C1 segment of cervical spinal cord (tissue), 14 donors: Measurements from ENCODE around the gene TUFT1.
"Not testable (repeated sequence)": the region's sequence is repeated elsewhere in the genome, so short reads cannot be mapped to it uniquely, and the experiment has no call there.

Source experiments
- DNase-seq, 14 donors: peaks; one replicate each; lab custom pipeline; 2025; lab: John Stamatoyannopoulos, UW

The TUFT1 gene

DNA sequence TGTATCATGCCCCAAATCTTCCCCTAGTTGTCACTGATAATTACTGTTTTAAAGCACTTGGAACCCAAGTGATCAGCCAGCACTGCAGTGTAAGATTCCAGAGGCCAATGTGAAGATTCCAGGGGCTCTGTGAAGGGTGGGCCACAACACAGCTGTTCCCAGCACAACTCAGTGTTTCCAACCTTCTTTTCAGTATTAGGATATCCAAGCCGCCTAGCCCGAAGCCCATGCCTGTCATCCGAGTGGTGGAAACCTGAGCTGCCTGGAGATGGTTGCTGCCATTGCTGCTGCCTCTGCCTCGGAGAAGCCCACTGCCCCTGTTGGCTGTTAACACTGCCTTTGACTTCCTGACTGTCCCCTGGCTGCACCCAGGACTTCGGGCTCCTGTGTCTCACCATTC, 41.3 kb downstream of the TUFT1 start:
- no peak for DNase-seq

GRCh38 chr1:151581921-151582320, 41.8 kb downstream of the TUFT1 start:
- no peak for DNase-seq

DNA sequence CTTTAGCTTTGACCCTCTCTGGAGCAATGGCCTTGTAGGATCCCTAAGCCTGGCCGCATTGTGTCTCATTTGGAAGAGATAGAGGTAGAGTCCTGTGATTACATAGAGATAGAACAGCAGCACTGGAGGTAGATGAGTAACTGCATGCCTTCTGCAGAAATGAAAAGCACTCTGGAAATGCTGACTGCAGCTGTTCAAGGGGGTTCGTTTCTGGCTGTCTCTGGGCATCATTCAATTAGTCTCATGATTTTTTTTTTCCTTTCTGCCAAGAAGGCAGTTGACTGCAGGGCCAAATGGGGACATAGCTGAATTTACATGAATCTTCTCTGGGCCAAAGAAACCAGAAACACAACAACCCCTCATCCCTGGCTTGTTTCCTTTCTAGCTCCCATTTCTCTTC, 43.7 kb downstream of the TUFT1 start:
- DNase-seq, result no peak

- peak in 1 of 14 donors; percentile 2 for DNase-seq
These were observed 44.2 kb downstream of the TUFT1 start for GRCh38 chr1:151584278-151584677.

DNA sequence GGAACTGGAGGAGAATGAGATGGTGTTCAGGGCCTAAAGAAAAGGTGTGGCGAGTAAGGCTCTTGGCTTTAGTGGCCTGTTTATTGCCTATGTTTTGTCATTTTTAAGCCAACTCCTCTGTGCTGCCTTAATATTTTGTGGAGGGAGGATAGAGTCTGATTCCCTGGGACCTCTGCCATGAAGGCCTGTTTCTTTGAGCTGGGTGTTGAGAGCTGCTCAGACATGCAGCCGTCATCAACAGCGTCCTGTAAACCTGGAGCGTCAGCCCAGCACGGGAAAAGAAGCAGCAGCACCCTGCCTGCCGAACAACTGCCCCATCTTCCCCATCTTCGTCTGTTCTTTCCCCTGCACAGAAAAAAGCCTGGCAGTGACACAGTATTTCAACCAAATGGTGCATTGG, 44.7 kb downstream of the TUFT1 start:
- DNase-seq, result no peak

- no peak for DNase-seq
These were observed 45.5 kb downstream of the TUFT1 start for GRCh38 chr1:151585622-151586021.

DNA sequence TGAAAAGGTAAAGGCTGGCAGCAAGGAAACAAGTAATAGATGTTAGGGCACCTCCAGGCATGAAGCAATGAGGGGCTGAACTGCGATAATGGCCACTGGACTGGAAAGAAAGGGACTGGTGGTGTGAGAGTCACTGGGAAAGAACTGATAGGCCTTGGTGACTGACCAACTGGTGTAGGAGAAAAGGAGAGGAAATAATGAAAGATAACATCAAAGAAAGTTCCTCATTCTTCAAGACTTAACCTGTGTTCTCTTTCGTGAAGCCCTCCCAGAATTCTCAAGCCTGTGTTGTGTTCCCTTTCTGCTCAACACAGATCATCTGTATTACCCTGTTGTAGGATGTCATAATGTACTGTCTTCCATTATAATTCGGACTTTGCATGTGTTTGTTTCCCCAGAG, 50.9 kb downstream of the TUFT1 start:
- DNase-seq, result no peak

GRCh38 chr1:151593730-151594129, 53.6 kb downstream of the TUFT1 start:
- DNase-seq, result peak in 1 of 14 donors; percentile 8

GRCh38 chr1:151594143-151594625, 54.1 kb downstream of the TUFT1 start:
- DNase-seq, result peak in 9 of 14 donors; percentile 3 to 50 (median 22)

- no peak for DNase-seq
These were observed 56.3 kb downstream of the TUFT1 start for GRCh38 chr1:151596166-151596953.

DNA sequence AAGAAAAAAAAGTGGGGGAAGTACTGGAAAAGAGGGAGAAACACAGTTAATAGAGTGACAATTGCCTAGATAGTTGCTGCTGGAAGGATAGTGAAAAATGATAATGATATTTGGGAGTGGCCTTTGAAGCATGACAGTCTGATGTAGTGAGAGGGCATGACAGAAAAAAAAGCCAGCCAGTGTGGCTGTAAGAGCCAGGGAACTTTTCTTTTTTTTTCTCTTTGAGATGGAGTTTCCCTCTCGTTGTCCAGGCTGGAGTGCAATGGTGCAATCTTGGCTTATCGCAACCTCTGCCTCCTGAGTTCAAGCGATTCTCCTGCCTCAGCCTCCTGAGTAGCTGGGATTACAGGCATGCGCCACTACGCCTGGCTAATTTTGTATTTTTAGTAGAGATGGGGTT, 62.4 kb downstream of the TUFT1 start:
- DNase-seq, result not testable (repeated sequence)

- no peak for DNase-seq
These were observed 64.2 kb downstream of the TUFT1 start for GRCh38 chr1:151604291-151604690.

DNA sequence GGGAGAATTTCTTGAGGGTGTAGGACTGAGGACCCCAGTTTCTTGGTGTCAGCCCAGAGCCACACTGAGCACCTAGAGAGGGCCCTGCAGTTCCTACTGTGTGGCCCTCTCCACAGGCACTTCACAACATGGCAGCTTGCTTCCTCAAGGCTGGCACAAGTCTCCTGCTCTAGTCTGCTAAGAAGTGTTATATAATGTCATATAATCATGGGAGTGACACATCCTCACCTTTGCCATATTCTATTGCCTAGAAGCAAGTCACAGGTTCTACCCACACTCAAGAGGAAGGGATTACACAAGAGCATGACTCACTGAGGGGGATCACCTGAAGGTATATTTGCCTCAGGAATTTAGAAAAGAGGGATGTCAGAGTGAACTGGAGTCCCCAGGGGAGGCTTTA, 66.3 kb downstream of the TUFT1 start:
- no peak for DNase-seq

DNA sequence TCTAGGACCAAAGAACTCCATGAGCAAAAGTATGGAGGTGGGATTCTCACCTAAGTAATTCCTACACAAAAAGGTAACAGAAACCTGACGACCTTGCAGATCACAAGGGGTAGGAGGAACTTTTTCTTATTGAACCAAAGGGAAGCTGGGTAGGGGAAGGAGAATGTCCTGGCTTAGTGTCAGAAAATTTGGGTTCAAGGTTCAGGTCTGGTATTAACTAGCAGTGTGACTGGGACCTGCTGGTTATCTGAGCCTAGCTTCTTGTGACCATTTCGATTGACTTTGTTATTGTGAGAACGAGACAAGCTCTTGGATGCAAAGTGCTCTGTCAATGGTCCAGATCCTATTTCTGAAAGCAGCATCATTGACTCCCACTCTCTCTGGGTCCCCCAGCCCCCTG, 66.7 kb downstream of the TUFT1 start:
- DNase-seq, result no peak

- no peak for DNase-seq
These were observed 70.0 kb downstream of the TUFT1 start for GRCh38 chr1:151610142-151610541.

GRCh38 chr1:151611288-151611790, 71.2 kb downstream of the TUFT1 start:
- DNase-seq, result peak in 7 of 14 donors; percentile 16 to 56 (median 23)

- peak; percentile 57 to 92 (median 85) for DNase-seq
These were observed 71.9 kb downstream of the TUFT1 start, which contains the start of gene SNX27 for GRCh38 chr1:151611832-151612500. Gene SNX27 (plus strand): TSS chr1:151612050. CDS start chr1:151612202, 152 bp downstream.

GRCh38 chr1:151612501-151613281, 72.6 kb downstream of the TUFT1 start:
- peak in 10 of 14 donors; percentile 21 to 66 (median 48) for DNase-seq

GRCh38 chr1:151613282-151613780, 73.2 kb downstream of the TUFT1 start:
- DNase-seq, result peak in 1 of 14 donors; percentile 10

DNA sequence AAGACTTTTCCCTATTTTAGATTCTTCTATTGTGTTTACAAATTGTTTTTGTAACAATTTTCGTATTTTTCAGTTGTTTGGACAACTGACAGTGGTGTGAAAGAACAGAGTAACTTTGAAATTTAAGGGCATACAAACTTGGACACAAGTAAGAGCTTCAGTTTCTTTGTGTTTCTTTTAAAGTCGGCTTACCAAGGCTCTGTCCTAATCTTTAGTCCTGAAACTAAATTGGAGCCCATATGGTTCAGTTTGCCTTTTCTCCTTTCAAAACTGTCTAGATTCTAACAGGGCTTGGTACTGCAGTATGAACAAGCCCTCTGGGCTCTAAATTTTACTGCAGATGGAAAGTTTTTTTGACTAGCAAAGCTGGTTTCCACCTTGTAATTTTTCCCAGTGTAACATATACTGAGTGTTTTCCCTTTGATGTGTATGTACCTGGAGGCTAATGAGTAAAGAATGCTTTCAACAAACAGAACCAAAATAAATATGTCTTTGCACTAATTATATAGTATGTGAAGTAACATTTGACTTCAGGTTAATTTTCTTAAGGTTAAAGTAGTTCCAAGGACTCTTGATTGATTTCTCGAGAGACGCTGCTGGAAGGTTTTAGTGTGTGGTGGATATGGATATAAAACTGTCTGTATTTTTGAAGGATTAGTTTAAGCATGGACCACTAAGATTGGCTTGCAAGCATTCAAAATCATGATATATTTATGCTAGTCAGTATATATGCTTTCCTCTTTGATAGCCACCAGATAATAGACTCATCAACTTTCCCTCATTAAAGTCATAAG, 75.8 kb downstream of the TUFT1 start:
- no peak for DNase-seq

DNA sequence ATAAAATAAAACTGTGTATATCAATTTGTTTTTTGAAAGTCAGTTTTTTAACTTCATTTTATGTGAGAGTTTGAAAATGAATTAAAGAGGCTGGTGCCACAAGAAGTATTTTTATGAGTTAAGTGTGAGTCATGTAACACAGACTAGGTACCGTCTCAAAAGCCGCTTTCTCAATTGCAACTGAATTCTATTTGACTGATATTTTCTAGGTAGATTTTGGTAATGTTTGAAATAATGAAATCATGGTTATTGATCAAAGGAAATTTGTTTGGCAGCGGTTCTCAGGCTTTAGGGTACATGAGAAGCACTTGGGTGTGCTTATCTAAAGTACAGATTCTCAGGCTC, 76.4 kb downstream of the TUFT1 start:
- no peak for DNase-seq
